OCI-LY3 (cell line): ENCODE measurements around the gene PRMT6.

ENCODE experiments used
- EZH2phosphoT487 ChIP-seq: fragments of 200-600 bp; shearing (Covaris generic); IDR thresholded peaks from 2 replicates; pipeline ENCODE4 v1.6.1; 2018; ENCODE audit warnings: antibody characterized with exemption, mixed run types, low read depth
- TF ChIP-seq, protein P1 (sequence below): fragments of 200-600, 300-600 bp; sonication (generic); IDR thresholded peaks from 2 replicates; pipeline ENCODE4 v1.5.1; 2014; ENCODE audit warnings: antibody characterized with exemption, low read length, low read depth

DNA sequence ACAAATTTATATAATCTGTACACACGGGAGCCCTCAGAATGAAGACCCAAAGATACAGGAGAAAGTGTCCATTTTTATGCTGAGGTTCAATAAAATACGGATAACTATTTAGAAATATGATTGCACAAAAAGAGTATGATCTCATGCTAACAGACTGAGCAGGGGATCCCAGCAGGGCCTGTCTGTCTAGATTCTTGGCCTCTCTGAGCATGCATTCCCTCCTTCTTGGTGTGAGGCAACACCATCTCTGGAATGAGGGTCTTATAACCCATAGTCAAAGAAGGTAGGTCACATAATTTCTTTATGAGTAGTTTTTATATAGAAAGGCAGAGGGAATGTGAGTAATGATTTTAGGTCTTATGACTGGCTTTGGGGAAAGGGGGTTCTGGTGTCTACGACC, 5.4 kb downstream of the PRMT6 start:
- TF ChIP-seq, protein P1, sequence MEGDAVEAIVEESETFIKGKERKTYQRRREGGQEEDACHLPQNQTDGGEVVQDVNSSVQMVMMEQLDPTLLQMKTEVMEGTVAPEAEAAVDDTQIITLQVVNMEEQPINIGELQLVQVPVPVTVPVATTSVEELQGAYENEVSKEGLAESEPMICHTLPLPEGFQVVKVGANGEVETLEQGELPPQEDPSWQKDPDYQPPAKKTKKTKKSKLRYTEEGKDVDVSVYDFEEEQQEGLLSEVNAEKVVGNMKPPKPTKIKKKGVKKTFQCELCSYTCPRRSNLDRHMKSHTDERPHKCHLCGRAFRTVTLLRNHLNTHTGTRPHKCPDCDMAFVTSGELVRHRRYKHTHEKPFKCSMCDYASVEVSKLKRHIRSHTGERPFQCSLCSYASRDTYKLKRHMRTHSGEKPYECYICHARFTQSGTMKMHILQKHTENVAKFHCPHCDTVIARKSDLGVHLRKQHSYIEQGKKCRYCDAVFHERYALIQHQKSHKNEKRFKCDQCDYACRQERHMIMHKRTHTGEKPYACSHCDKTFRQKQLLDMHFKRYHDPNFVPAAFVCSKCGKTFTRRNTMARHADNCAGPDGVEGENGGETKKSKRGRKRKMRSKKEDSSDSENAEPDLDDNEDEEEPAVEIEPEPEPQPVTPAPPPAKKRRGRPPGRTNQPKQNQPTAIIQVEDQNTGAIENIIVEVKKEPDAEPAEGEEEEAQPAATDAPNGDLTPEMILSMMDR, result no peak
- TF ChIP-seq EZH2phosphoT487, result no peak
